Occipital lobe (tissue), 2 donors: Measurements from ENCODE around the gene GJB4. TPM values are rescaled to one million over a fixed set of nuclear protein-coding genes. Genes with fewer than 3 reads are reported as not detected.
"Not testable (repeated sequence)": the region's sequence is repeated elsewhere in the genome, so short reads cannot be mapped to it uniquely, and the experiment has no call there.

Source experiments
- DNase-seq: peaks from one replicate; lab custom pipeline; 2025; lab: John Stamatoyannopoulos, UW
- total RNA-seq: library from RNA; depleted of rRNA; stranded (reverse); fragments of >200 nt; gene quantifications from one replicate; pipeline ENCODE4 v1.2.3, GENCODE V29; 2014

Gene GJB4
- total RNA-seq, 1 donor from 2014 or later, result not detected

DNA sequence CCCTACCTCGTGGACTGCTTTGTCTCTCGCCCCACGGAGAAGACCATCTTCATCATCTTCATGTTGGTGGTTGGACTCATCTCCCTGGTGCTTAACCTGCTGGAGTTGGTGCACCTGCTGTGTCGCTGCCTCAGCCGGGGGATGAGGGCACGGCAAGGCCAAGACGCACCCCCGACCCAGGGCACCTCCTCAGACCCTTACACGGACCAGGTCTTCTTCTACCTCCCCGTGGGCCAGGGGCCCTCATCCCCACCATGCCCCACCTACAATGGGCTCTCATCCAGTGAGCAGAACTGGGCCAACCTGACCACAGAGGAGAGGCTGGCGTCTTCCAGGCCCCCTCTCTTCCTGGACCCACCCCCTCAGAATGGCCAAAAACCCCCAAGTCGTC lies 35.2 kb downstream of the GJB4 start:
- DNase-seq, result no peak

- no peak for DNase-seq
Measured at GRCh38 chr1:34795916-34796315, 36.4 kb downstream of the GJB4 start.

GRCh38 chr1:34796990-34797389 lies 37.5 kb downstream of the GJB4 start:
- no peak for DNase-seq

DNA sequence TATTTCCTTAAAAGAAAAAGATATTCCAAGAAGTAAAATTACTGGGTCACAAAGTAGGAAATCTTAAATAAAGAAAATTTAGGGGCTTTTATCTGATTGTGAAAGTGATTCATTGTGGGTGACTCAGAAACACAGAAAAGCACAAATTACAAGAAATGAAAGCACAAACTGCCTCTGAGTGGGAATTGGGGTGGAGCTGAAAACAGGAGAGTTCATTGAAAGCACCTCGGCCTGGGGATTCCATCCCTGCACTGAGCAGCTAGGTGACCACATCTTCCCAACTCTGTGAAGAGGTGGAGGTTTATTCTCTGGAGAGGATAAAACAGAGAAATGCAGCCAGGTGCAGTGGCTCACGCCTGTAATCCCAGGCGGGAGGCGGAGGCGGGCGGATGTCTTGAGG lies 40.7 kb downstream of the GJB4 start:
- DNase-seq, result no peak

GRCh38 chr1:34803770-34804169 lies 44.2 kb downstream of the GJB4 start:
- DNase-seq, result no peak

- DNase-seq, result no peak
Measured at GRCh38 chr1:34806396-34806795, 46.9 kb downstream of the GJB4 start.

GRCh38 chr1:34808051-34808810 lies 48.7 kb downstream of the GJB4 start:
- no peak for DNase-seq

- not testable (repeated sequence) for DNase-seq
Measured at GRCh38 chr1:34810781-34811180, 51.2 kb downstream of the GJB4 start.

Other genes starting within 250 kb of the GJB4 start
- gene GJB5, start 4.7 kb upstream of the GJB4 start, total RNA-seq, result not detected
- gene GJB3, start 21.5 kb downstream of the GJB4 start, total RNA-seq, result not detected
- gene GJA4, start 33.3 kb downstream of the GJB4 start, total RNA-seq, result 3.4 TPM
- gene SMIM12, start 100.0 kb downstream of the GJB4 start, total RNA-seq, result 8.6 TPM
- gene DLGAP3, start 169.9 kb downstream of the GJB4 start, total RNA-seq, result 3.1 TPM
- gene TMEM35B, start 225.6 kb downstream of the GJB4 start, total RNA-seq, result 4.7 TPM